ENCODE measurements around the gene TEX22.

GRCh38 chr14:105458010-105458409 lies 59.7 kb downstream of the TEX22 start:
- TF ChIP-seq POLR2A (IDR thresholded peaks at IDR 0.05) (no peak), CTCF (IDR thresholded peaks at IDR 0.05) (no peak)
